Endodermal cell (in vitro differentiated cells): ENCODE results near the gene SUPT3H. TPM values are rescaled to one million over a fixed set of nuclear protein-coding genes. Genes with fewer than 3 reads are reported as not detected.

Source experiments
- DNase-seq: peaks from one replicate; pipeline ENCODE4 v3.0.0-alpha.2; 2017
- H3K27ac ChIP-seq: 2 replicates; pipeline ENCODE4 v1.5.1; 2013; ENCODE audit warnings: mild to moderate bottlenecking, low read depth, low read length, moderate library complexity
- H3K27me3 ChIP-seq: 2 replicates; pipeline ENCODE4 v1.6.1; 2013; ENCODE audit warnings: mild to moderate bottlenecking, low read length, moderate library complexity; ENCODE audit not compliant: insufficient read depth, control insufficient read depth, poor library complexity, severe bottlenecking
- H3K36me3 ChIP-seq: 2 replicates; pipeline ENCODE4 v1.7.0; 2013; ENCODE audit warnings: mild to moderate bottlenecking, low read length, moderate library complexity; ENCODE audit not compliant: control insufficient read depth, insufficient read depth
- H3K4me1 ChIP-seq: one replicate; pipeline ENCODE4 v1.7.0; 2013; ENCODE audit warnings: low read length; ENCODE audit not compliant: control insufficient read depth, insufficient read depth
- H3K4me3 ChIP-seq: 2 replicates; pipeline ENCODE4 v1.5.1; 2013; ENCODE audit warnings: mild to moderate bottlenecking, low read length, moderate library complexity
- H3K9ac ChIP-seq: 2 replicates; pipeline ENCODE4 v1.6.1; 2013; ENCODE audit warnings: mild to moderate bottlenecking, low read length, moderate library complexity; ENCODE audit not compliant: poor library complexity, severe bottlenecking; ENCODE audit errors: extremely low read depth
- H3K9me3 ChIP-seq: 2 replicates; pipeline ENCODE4 v1.6.1; 2013; ENCODE audit warnings: mild to moderate bottlenecking, low read length, moderate library complexity; ENCODE audit not compliant: control insufficient read depth
- H3K27ac Mint-ChIP-seq: 2 replicates; pipeline ENCODE4 v1.8.0; 2020; ENCODE audit warnings: mixed read lengths
- H3K27me3 Mint-ChIP-seq: 2 replicates; pipeline ENCODE4 v1.8.0; 2021; ENCODE audit warnings: mild to moderate bottlenecking, mixed read lengths; ENCODE audit not compliant: insufficient read depth
- H3K36me3 Mint-ChIP-seq: 2 replicates; pipeline ENCODE4 v1.8.0; 2020; ENCODE audit warnings: low read depth, mixed read lengths
- H3K4me1 Mint-ChIP-seq: 2 replicates; pipeline ENCODE4 v1.8.0; 2020; ENCODE audit warnings: mixed read lengths
- H3K4me3 Mint-ChIP-seq: 2 replicates; pipeline ENCODE4 v1.8.0; 2020; ENCODE audit warnings: mild to moderate bottlenecking, moderate library complexity, mixed read lengths
- H3K9me3 Mint-ChIP-seq: 2 replicates; pipeline ENCODE4 v1.8.0; 2020; ENCODE audit warnings: mild to moderate bottlenecking, mixed read lengths
- CTCF ChIP-seq: fragments of 200-600 bp; sonication (generic); conservative IDR thresholded peaks from 2 replicates; pipeline ENCODE4 v1.5.0; 2021; ENCODE audit warnings: antibody characterized with exemption, mild to moderate bottlenecking
- WGBS, 2 experiments: methylation state at CpG; one replicate each; pipeline versions ENCODE4 v1.1.5 to v1.1.7; 2013; ENCODE audit warnings: missing lambda C conversion rate in 2 of 2, mixed read lengths in 1 of 2; ENCODE audit not compliant: insufficient coverage in 1 of 2, insufficient read length in 1 of 2; 5-methylcytosine and 5-hydroxymethylcytosine counted together
- total RNA-seq, 2 donors: library from RNA; stranded (reverse); fragmentation: NEBNext Ultra II Directional in 1 of 2; extraction: Animal tissue kit (Norgen Biotek cat#: 25700) in 1 of 2; gene quantifications; 2 replicates in 1 of 2; 3 replicates in 1 of 2; pipeline ENCODE4 v1.2.1, GENCODE V29; 2021

SUPT3H gene
- total RNA-seq, 2 donors from 2014 or later, result 32.4 to 34.7 TPM

- Histone ChIP-seq H3K4me1 (no peaks in the 10 kb centered on the region), H3K9ac (no peak overlapping the region), H3K27me3 (peaks cover 17% of the 10 kb centered on the region), H3K9me3 (no peaks in the 10 kb centered on the region), H3K27ac (no peak overlapping the region), H3K36me3 (no peaks in the 10 kb centered on the region), H3K4me3 (no peak overlapping the region)
- H3K27me3 Mint-ChIP-seq, result peaks cover 33% of the 10 kb centered on the region
- TF ChIP-seq CTCF, result no peak
- no peaks in the 10 kb centered on the region for H3K36me3 Mint-ChIP-seq
- no peak overlapping the region for H3K4me3 Mint-ChIP-seq
- 83 to 87% methylated on average over 3 to 4 of the region's 4 CpGs for WGBS, 2 experiments
- peaks cover 5% of the 10 kb centered on the region for H3K9me3 Mint-ChIP-seq
- no peak for DNase-seq
- no peaks in the 10 kb centered on the region for H3K4me1 Mint-ChIP-seq
- no peak overlapping the region for H3K27ac Mint-ChIP-seq
Observed at GRCh38 chr6:45394586-45395095, 16.9 kb upstream of the SUPT3H start.

- Histone ChIP-seq H3K9me3 (no peaks in the 10 kb centered on the region), H3K27me3 (no peaks in the 10 kb centered on the region), H3K4me1 (no peaks in the 10 kb centered on the region), H3K4me3 (no peak overlapping the region), H3K27ac (no peak overlapping the region), H3K36me3 (no peaks in the 10 kb centered on the region), H3K9ac (no peak overlapping the region)
- no peak overlapping the region for H3K4me3 Mint-ChIP-seq
- peaks cover 8% of the 10 kb centered on the region for H3K27me3 Mint-ChIP-seq
- WGBS, 2 experiments, result 72 to 80% methylated on average over 3 of the region's 3 CpGs
- no peaks in the 10 kb centered on the region for H3K36me3 Mint-ChIP-seq
- no peak overlapping the region for H3K27ac Mint-ChIP-seq
- DNase-seq, result no peak
- H3K9me3 Mint-ChIP-seq, result no peaks in the 10 kb centered on the region
- no peak for TF ChIP-seq CTCF
- H3K4me1 Mint-ChIP-seq, result no peaks in the 10 kb centered on the region
Observed at GRCh38 chr6:45388328-45388727, 10.6 kb upstream of the SUPT3H start.

- Mint-ChIP-seq H3K36me3 (no peaks in the 10 kb centered on the region), H3K4me1 (no peaks in the 10 kb centered on the region), H3K9me3 (no peaks in the 10 kb centered on the region), H3K27ac (no peak overlapping the region), H3K27me3 (peaks cover 8% of the 10 kb centered on the region), H3K4me3 (no peak overlapping the region)
- WGBS, 2 experiments, result 93 to 94% methylated on average over 3 to 5 of the region's 5 CpGs
- H3K9me3 ChIP-seq, result no peaks in the 10 kb centered on the region
- TF ChIP-seq CTCF, result no peak
- no peaks in the 10 kb centered on the region for H3K27me3 ChIP-seq
- no peak overlapping the region for H3K9ac ChIP-seq
- H3K36me3 ChIP-seq, result no peaks in the 10 kb centered on the region
- H3K27ac ChIP-seq, result no peak overlapping the region
- H3K4me3 ChIP-seq, result no peak overlapping the region
- H3K4me1 ChIP-seq, result no peaks in the 10 kb centered on the region
- no peak for DNase-seq
Observed at GRCh38 chr6:45387236-45387635, 9.5 kb upstream of the SUPT3H start.
